ENCODE measurements around the gene VWC2.

Gene VWC2

GRCh38 chr7:49892481-49892880 lies 119.0 kb downstream of the VWC2 start:
- TF ChIP-seq GATA3 (IDR thresholded peaks at IDR 0.05; ENCODE audit: low read depth, low read length) (no peak), GATA2 (IDR thresholded peaks at IDR 0.05; ENCODE audit: low read depth, low read length) (no peak)

- TF ChIP-seq GATA2 (IDR thresholded peaks at IDR 0.05; ENCODE audit: low read depth, low read length), result no peak
- no peak for TF ChIP-seq GATA3 (IDR thresholded peaks at IDR 0.05; ENCODE audit: low read depth, low read length)
Measured at GRCh38 chr7:49893131-49893530, 119.7 kb downstream of the VWC2 start.

GRCh38 chr7:49894543-49894942 lies 121.1 kb downstream of the VWC2 start:
- TF ChIP-seq GATA3 (IDR thresholded peaks at IDR 0.05; ENCODE audit: low read depth, low read length), result no peak
- no peak for TF ChIP-seq GATA2 (IDR thresholded peaks at IDR 0.05; ENCODE audit: low read depth, low read length)

DNA sequence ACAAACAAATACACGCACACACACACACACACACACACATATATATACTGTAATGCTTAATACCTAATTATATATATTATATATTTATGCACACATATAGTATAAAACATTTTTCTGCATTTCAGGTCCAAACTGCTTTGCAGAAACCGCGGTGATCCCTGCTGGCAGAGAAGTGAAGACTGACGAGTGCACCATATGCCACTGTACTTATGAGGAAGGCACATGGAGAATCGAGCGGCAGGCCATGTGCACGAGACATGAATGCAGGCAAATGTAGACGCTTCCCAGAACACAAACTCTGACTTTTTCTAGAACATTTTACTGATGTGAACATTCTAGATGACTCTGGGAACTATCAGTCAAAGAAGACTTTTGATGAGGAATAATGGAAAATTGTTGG lies 138.5 kb downstream of the VWC2 start:
- TF ChIP-seq GATA3 (IDR thresholded peaks at IDR 0.05; ENCODE audit: low read depth, low read length) (no peak), GATA2 (IDR thresholded peaks at IDR 0.05; ENCODE audit: low read depth, low read length) (no peak)

DNA sequence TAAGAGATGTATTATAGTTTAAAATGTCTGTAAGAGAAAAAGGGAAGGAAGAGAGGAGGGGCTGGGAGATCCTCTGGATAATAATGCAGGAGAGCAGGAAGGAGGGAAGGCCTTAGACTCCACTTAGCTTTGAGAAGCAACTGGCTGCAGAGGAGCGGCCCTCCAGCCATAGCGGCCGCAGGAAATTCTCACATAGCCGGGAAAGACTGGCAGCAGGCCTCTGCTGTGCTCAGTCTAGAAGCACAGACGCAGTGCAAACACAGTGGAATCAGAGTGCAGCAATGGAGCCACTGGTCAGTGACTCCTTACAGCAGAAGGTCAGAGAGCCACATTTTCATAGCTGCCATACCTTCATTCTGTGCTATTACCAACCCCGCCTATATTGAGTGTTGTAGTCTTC lies 153.3 kb downstream of the VWC2 start:
- TF ChIP-seq GATA2 (IDR thresholded peaks at IDR 0.05; ENCODE audit: low read depth, low read length) (no peak), GATA3 (IDR thresholded peaks at IDR 0.05; ENCODE audit: low read depth, low read length) (no peak)

- TF ChIP-seq GATA2 (IDR thresholded peaks at IDR 0.05; ENCODE audit: low read depth, low read length) (no peak), GATA3 (IDR thresholded peaks at IDR 0.05; ENCODE audit: low read depth, low read length) (no peak)
Measured at GRCh38 chr7:49927631-49928030, 154.2 kb downstream of the VWC2 start.

- TF ChIP-seq GATA2 (IDR thresholded peaks at IDR 0.05; ENCODE audit: low read depth, low read length) (no peak), GATA3 (IDR thresholded peaks at IDR 0.05; ENCODE audit: low read depth, low read length) (no peak)
Measured at GRCh38 chr7:49928787-49929186, 155.3 kb downstream of the VWC2 start.

- TF ChIP-seq GATA3 (IDR thresholded peaks at IDR 0.05; ENCODE audit: low read depth, low read length) (no peak), GATA2 (IDR thresholded peaks at IDR 0.05; ENCODE audit: low read depth, low read length) (no peak)
Measured at GRCh38 chr7:49931627-49932026, 158.2 kb downstream of the VWC2 start.

DNA sequence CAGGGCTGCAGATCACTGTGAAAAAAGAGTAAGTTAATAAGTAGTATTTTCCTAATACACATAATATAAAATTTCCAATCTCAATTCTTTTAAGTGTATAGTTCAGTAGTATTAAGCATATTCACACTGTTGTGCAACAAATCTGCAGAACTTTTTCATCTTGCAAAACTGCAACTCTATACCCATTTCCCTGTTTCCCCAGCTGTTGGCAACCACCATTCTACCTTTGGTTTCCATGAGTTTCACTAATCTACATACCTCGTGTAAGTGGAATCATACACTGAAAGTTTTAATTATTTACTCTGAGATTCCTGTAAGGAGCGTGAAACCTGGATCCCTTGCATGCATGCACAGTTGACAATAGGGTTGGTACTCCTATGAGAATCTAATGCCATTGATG lies 164.2 kb downstream of the VWC2 start:
- TF ChIP-seq GATA2 (IDR thresholded peaks at IDR 0.05; ENCODE audit: low read depth, low read length), result no peak
- TF ChIP-seq GATA3 (IDR thresholded peaks at IDR 0.05; ENCODE audit: low read depth, low read length), result no peak

All from SH-SY5Y (cell line).